Dedifferentiated amniotic fluid mesenchymal stem cell (primary cell): ENCODE results near the gene CPA4.
"Not testable (repeated sequence)": the region's sequence is repeated elsewhere in the genome, so short reads cannot be mapped to it uniquely, and the experiment has no call there.

Experiments
- DNase-seq: peaks from one replicate; pipeline ENCODE4 v3.0.0-alpha.2; 2016; ENCODE audit errors: extremely low spot score

Gene CPA4

GRCh38 chr7:130303127-130303526, 10.2 kb downstream of the CPA4 start:
- DNase-seq, result no peak

GRCh38 chr7:130303551-130303950, 10.6 kb downstream of the CPA4 start:
- no peak for DNase-seq

- DNase-seq, result no peak
These were observed 11.0 kb downstream of the CPA4 start for GRCh38 chr7:130303982-130304381.

DNA sequence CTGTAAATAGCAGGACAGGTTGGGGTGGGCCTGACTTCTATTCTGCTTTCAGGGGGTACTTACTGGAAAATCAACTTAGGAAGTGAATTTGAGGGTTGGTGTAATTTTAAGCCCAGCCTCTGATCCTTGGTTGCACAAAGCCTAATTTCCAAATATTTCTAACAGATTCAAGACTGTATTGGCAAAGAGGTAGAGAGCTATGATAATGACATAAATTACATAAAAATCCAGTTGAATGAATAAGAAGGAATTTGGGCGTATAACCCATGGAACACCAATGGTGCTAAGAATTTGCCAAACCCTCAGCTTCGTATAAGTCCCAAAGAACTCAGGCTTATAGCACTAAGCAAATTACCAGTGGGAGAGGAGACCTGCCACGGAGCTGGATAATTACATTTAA, 11.9 kb downstream of the CPA4 start:
- no peak for DNase-seq

DNA sequence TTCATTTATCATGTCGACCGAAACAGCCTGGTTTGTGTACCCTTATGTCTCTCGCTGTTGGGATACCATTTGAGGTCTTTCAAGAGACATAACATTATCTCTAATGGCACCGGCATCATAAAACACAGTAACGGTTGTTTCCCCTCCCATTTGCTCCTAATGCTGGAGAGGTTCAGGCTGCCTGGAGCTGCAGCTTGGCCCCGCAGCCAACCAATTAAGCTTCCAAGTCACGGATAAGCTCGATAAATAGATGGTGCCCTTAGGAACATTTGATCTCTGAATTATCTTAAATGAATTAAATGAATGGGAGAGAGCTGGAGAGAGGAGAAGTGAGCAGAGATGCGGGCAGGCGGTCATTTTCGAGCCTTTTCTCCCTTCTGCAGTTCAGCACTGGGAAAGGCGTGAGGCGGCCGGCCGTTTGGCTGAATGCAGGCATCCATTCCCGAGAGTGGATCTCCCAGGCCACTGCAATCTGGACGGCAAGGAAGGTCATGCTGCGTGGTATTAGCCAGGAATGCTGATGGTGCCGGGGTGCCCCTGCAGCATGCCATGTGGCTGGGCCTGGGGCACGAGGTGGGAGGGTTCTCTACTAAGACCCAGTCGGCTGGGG, 12.6 kb downstream of the CPA4 start:
- DNase-seq, result no peak

DNA sequence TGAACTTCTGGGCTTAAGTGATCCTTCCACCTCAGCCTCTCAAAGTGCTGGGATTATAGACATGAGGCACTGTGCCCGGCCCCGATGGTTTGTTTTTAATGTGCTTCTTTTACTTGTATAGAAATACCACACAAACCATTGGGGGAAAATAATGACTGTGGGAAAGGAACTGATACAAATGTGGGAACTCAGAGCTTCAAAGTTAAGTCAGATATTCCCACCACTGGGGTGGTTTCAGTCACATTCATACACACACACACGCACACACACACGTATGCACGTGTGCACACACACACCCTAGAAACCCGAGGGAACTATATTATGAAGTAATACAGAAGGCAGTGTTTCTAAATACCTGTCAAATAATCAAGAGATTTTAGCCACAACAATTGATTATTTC, 17.0 kb downstream of the CPA4 start:
- no peak for DNase-seq

DNA sequence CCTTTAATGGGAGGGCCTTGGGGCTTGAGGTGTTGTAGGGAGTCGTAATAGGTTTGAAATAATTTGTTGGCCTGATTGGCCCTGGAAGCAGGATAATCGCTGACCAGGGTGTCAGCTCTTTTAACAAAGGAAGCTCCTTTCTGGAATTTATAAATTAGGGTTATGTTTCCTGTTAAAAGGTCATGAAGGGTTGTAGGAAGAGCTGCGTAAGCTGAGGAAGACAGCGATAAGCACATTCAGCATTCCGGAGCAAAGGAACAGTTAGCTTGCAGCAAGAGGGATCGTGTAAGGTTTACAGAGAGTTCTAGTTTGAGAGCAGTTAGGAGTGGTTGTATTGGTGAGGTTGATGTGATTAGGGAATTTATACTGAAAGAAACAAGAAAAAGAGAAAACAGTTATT, 21.3 kb downstream of the CPA4 start:
- DNase-seq, result no peak

DNA sequence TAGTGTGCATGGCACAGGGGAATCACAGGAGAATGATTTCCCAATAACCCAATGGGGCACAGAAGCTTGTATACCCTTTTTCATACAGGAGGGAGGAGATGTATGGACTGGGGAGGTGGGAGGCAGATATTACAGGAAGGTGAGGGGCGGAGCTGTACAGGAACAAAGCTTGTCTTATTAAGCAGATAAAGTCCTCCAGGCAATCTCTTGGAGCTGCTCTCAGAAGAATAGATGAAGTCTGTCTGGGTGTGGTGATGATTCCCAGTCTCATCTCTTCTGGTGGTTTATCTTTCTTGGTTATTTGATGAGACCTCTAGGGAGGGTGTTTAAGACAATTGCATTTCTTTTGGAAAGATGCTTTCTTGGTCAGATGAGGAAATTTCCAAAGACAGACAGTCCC, 26.6 kb downstream of the CPA4 start:
- DNase-seq, result no peak

DNA sequence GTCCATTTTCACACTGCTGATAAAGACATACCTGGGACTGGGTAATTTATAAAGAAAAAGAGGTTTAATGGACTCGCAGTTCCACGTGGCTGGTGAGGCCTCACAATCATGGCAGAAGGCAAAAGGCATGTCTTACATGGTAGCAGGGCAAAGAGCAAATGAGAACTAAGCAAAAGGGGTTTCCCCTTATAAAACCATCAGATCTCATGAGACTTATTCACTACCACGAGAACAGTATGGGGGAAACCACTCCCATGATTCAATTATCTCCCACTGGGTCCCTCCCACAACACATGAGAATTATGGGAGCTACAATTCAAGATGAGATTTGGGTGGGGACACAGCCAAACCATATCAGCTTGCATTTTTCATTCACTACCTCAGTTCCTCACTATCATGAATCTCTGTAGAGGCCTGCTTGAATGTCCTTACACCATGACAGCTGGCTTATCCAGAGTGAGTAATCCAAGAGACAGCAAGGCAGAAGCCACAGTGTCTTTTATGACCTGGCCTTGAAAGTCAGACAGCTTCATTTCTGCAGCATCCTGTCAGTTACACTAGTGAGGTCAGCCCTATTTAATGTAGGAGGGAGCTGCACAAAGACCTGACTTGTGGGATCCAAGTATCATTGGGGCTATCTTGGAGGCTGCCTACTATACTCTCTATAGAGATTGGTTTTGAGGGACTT, 28.7 kb downstream of the CPA4 start:
- not testable (repeated sequence) for DNase-seq

DNA sequence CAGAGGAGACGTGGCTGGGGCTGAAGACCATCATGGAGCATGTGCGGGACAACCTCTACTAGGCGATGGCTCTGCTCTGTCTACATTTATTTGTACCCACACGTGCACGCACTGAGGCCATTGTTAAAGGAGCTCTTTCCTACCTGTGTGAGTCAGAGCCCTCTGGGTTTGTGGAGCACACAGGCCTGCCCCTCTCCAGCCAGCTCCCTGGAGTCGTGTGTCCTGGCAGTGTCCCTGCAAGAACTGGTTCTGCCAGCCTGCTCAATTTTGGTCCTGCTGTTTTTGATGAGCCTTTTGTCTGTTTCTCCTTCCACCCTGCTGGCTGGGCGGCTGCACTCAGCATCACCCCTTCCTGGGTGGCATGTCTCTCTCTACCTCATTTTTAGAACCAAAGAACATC, 29.7 kb downstream of the CPA4 start:
- DNase-seq, result no peak

- no peak for DNase-seq
These were observed 31.5 kb downstream of the CPA4 start for GRCh38 chr7:130324306-130324943.

DNA sequence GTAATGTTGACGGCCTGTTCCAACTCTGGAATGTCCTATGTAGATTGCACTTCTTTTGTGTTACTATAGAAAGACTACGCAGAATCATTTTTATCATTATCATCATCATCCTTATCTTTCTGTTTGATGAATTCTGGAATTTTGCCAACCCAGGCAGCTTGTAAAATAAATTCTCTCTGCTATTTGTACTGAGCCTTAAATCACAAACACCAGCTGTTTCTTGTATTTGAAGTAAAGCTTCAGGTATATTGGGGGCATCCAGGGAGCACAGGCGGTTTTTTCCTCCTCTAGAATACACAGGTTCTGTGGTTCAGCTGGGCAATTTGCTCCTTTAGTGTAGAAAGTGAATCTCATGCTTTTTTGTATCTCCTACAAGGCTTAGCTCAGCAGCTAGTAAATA, 36.7 kb downstream of the CPA4 start:
- no peak for DNase-seq

GRCh38 chr7:130332259-130333053, 39.5 kb downstream of the CPA4 start:
- DNase-seq, result no peak

DNA sequence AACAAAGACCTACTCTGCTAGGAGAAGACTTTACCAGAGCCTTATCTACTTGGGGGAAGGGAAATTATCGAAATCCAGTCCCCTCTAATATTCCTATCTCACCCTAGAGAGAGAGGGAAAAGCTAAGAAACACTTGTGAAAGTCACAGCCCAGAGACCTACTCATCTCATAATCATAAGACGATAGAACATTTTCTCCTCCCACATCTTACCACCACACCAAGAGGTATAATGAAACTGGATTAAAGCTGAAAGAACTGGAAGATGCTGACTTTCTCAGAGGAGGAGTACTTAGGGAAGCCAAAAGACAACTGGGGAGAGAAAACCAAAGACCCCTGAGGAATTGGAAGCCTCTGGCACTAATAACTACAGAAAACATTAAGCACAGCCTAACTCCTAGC, 40.9 kb downstream of the CPA4 start:
- no peak for DNase-seq

GRCh38 chr7:130334274-130334673, 41.3 kb downstream of the CPA4 start:
- DNase-seq, result no peak

- no peak for DNase-seq
These were observed 44.5 kb downstream of the CPA4 start for GRCh38 chr7:130337410-130337971.

GRCh38 chr7:130338233-130338632, 45.3 kb downstream of the CPA4 start:
- no peak for DNase-seq

DNA sequence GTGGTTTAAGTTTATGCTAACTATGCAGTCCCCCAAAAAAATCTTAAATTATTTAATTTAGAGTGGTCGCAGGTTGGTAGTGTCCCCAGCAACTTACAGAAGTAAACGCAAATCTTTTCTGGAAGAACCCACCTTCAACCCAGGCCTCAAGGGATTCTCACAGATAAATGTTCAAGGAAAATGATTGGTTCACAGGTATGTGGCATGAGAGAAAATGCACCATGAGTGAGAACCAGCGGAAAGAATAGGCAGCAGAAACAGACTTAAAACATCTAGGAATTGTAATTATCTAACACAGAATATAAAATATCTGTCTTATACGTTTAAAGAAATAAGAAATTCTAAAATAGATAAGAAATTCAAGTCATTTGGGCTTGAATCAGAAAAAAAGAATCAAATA, 48.9 kb downstream of the CPA4 start:
- no peak for DNase-seq

DNA sequence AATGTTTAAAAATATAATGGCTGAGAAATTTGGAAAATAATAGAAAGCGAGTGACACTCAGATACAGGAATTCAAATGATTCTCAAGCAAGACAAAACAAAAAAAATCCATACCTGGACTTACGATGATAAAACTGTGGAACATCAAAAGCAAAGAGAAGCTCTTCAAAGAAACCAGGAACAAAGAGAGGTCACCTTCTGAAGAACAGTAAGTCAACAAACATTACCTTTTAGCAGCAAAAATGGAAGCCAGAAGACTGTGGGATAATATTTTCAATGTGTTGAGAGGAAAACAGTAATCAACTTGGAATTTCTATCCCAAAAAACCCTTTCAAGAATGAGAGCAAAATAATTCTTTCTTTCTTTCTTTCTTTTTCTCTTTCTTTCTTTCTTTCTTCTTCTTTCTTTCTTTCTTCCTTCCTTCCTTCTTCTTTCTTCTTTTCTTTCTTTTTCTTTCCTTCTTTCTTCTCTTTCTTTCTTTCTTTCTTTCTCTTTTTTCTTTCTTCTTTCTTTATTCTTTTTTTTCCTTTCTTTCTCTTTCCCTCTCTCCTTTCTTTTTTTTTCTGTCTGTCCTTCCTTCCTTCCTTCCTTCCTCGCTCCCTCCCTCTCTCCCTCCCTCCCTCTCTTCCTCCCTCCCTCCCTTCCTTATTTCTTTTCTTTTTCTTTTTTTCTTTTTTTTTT, 49.9 kb downstream of the CPA4 start:
- no peak for DNase-seq

- no peak for DNase-seq
These were observed 51.4 kb downstream of the CPA4 start, which contains the start of gene CPA5 for GRCh38 chr7:130344271-130344866. Gene CPA5 (plus strand): TSS chr7:130344816. CDS start chr7:130346486, 1,670 bp downstream.

GRCh38 chr7:130345136-130345535, 52.2 kb downstream of the CPA4 start:
- no peak for DNase-seq
